GM23338 (cell line): Measurements from ENCODE around the gene BMPR2.

Source experiments
- CREB1 ChIP-seq: fragments of 250-450 bp; sonication (Bioruptor Pico); IDR thresholded peaks from 2 replicates; pipeline ENCODE4 v1.5.0; 2020; ENCODE audit warnings: low read depth, mild to moderate bottlenecking, moderate library complexity
- CTCF ChIP-seq, 2 experiments: fragments of 200-600 bp in 1 of 2; sonication (generic) in 1 of 2; conservative IDR thresholded peaks; 2 replicates each; pipeline versions ENCODE4 v1.5.1 to v1.6.1; 2016 to 2017; ENCODE audit warnings: antibody characterized with exemption in 2 of 2, low read depth in 2 of 2, mild to moderate bottlenecking in 2 of 2, moderate library complexity in 1 of 2
- EZH2 ChIP-seq: fragments of 200-600 bp; sonication (generic); IDR thresholded peaks from one replicate; pipeline ENCODE4 v1.8.0; 2017; ENCODE audit warnings: antibody characterized with exemption, mild to moderate bottlenecking, low read depth; ENCODE audit not compliant: unreplicated experiment
- EZH2phosphoT487 ChIP-seq: fragments of 200-600 bp; sonication (generic); IDR thresholded peaks from one replicate; pipeline ENCODE4 v1.8.1; 2018; ENCODE audit warnings: antibody characterized with exemption; ENCODE audit not compliant: unreplicated experiment
- JUNB ChIP-seq: IDR thresholded peaks from one replicate; pipeline ENCODE4 v1.6.1; 2016; ENCODE audit warnings: antibody characterized with exemption; ENCODE audit not compliant: unreplicated experiment
- POLR2AphosphoS5 ChIP-seq: IDR thresholded peaks from 2 replicates; pipeline ENCODE4 v1.6.1; 2016; ENCODE audit warnings: antibody characterized with exemption, low read depth
- REST ChIP-seq: IDR thresholded peaks from one replicate; pipeline ENCODE4 v1.6.1; 2018; ENCODE audit warnings: antibody characterized with exemption; ENCODE audit not compliant: unreplicated experiment
- STAT1 ChIP-seq: IDR thresholded peaks from one replicate; pipeline ENCODE4 v1.6.1; 2016; ENCODE audit warnings: antibody characterized with exemption; ENCODE audit not compliant: unreplicated experiment
- ZNF331 ChIP-seq: fragments of 250-450 bp; sonication (Bioruptor Pico); IDR thresholded peaks from 2 replicates; pipeline ENCODE4 v1.5.0; 2020; ENCODE audit warnings: low read depth, mild to moderate bottlenecking, moderate library complexity
- ZNF462 ChIP-seq: fragments of 250-450 bp; sonication (Bioruptor Pico); IDR thresholded peaks from 2 replicates; pipeline ENCODE4 v1.5.0; 2020; ENCODE audit warnings: mild to moderate bottlenecking, moderate library complexity

- no peak for TF ChIP-seq CTCF (conservative IDR thresholded peaks at IDR 0.05; ENCODE audit: low read depth in 2 of 2)
- TF ChIP-seq EZH2phosphoT487: no peak
- no peak for TF ChIP-seq EZH2
- no peak for TF ChIP-seq POLR2AphosphoS5
- no peak for TF ChIP-seq ZNF462 (CRISPR knock-in tag)
- no peak for TF ChIP-seq REST
- TF ChIP-seq CREB1: no peak
- no peak for TF ChIP-seq STAT1
- TF ChIP-seq JUNB: no peak
- TF ChIP-seq ZNF331 (CRISPR knock-in tag): no peak
These were observed 143.3 kb downstream of the BMPR2 start for GRCh38 chr2:202519453-202519852.
